ENCODE results near the gene SIGLEC8. TPM values are rescaled to one million over a fixed set of nuclear protein-coding genes. Genes with fewer than 3 reads are reported as not detected.

Gene SIGLEC8
- total RNA-seq: 0.63 TPM

DNA sequence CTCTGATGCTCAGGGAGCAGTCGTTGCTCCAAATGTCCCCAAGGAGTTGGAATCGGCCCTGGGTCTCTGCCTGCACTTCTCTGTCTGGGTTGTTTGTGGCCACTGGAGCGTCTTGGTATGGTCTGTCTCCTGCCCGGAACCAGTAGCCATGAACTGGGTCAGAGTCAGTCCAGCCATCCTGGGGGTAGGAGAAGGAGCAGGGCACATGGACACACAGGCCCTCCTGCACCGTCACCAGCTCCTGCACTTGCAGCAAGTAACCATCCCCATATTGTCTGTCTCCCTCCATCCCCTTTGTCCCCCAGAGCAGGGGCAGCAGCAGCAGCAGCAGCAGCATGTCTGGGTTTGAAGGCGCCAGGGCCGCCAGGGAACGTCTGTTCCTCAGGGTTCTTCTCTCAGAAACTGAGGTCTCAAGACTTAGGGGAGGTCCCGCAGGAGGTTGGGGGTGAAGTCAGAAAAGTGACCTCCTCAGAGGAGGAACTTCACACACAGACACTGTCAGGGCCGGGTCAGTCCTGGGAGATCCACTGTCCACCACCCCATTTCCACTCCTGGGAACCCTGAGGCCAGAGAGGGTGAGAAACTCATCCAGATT, at the start of gene SIGLEC8:
Gene SIGLEC8, minus strand, starts transcription at position 404 of the 595 bp plus-strand sequence. Its CDS starts 67 bp downstream, at position 337.

GRCh38 chr19:51501594-51502263, 43.5 kb upstream of the SIGLEC8 start, which contains the start of gene SIGLEC12:
TSS of gene SIGLEC12 (minus strand) at chr19:51501800. CDS start at chr19:51501733, 67 bp downstream.

DNA sequence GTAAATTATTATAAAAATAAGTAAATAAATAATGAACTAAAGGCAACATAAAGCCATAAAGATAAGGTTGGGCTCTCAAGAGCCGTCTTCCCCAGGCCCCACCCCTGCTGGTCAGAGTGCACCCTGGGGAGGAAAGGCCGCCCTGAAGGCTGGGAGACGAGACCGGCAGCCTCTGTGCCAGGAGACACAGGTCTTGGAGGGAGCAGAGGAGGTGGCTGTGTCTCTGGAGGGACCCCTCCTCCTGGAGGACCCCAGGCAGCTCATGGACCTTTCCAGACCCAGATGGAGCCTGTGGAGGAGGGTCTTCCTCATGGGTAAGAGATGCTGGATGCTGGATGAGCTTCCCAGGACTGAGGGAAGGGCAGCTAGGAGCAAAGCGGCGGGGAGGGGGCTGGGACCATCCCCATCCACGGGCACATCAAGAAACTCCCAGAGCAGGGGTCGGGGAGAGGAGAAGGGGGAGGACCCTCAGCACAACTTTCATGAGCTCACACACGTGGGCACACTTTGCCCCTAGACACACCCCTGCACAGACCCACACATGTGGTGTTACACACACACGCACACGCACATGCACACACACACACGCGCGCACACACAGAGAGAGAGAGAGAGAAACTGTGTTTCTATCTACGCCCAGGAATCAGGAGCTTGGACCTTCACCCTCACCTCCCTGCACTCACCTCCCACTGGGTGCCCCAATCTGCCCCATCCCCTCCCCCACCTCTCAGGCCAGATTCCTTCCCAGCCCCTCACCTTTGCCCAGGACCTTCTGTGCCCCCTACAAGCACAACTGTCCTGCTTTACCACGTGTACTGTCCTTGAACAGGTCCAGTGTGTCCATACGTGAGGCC, 20.4 kb upstream of the SIGLEC8 start, which contains the start of gene CEACAM18:
Gene CEACAM18, plus strand, starts transcription at position 159 of the 854 bp plus-strand sequence.

GRCh38 chr19:51417107-51417809, 41.0 kb downstream of the SIGLEC8 start, which contains the start of gene SIGLEC10:
TSS of gene SIGLEC10 (minus strand) at chr19:51417642. CDS start at chr19:51417581, 61 bp downstream.

Small RNAs within 50 kb of the gene (small RNA-seq; reads per million reads assigned to genes)
- gene AC020914.3 (ENCODE audit: low replicate concordance): not detected
- not detected for gene AC020914.5 (ENCODE audit: low replicate concordance)

Other genes with a start within 250 kb of the SIGLEC8 start
- gene CD33, start 233.4 kb downstream of the SIGLEC8 start, total RNA-seq: 0.63 TPM
- gene SIGLECL1, start 207.4 kb downstream of the SIGLEC8 start, total RNA-seq: not detected
- 7.8 TPM for gene IGLON5, start 146.8 kb downstream of the SIGLEC8 start, total RNA-seq
- 0.63 TPM for gene VSIG10L, start 116.3 kb downstream of the SIGLEC8 start, total RNA-seq
- 36.0 TPM for gene ETFB, start 92.1 kb downstream of the SIGLEC8 start, total RNA-seq
- not detected for gene CLDND2, start 89.5 kb downstream of the SIGLEC8 start, total RNA-seq
- 0.63 TPM for gene NKG7, start 85.8 kb downstream of the SIGLEC8 start, total RNA-seq
- gene LIM2, start 70.5 kb downstream of the SIGLEC8 start, total RNA-seq: not detected
- not detected for gene C19orf84, start 67.9 kb downstream of the SIGLEC8 start, total RNA-seq
- 1.9 TPM for gene SIGLEC10, start 40.8 kb downstream of the SIGLEC8 start, total RNA-seq
- not detected for gene CEACAM18, start 20.1 kb upstream of the SIGLEC8 start, total RNA-seq
- not detected for gene SIGLEC12, start 43.3 kb upstream of the SIGLEC8 start, total RNA-seq
- not detected for gene SIGLEC6, start 73.2 kb upstream of the SIGLEC8 start, total RNA-seq
- 11.6 TPM for gene ZNF175, start 112.8 kb upstream of the SIGLEC8 start, total RNA-seq
- gene SIGLEC5, start 171.9 kb upstream of the SIGLEC8 start, total RNA-seq: not detected
- 0.63 TPM for gene SIGLEC14, start 188.4 kb upstream of the SIGLEC8 start, total RNA-seq
- gene SPACA6, start 234.9 kb upstream of the SIGLEC8 start, total RNA-seq: 11.3 TPM